Activated CD8-positive, alpha-beta memory T cell treated with anti-CD3 and anti-CD28 coated beads for 1 hour (primary cell): Measurements from ENCODE around the gene TRIM29.

ENCODE experiments used
- DNase-seq, 2 donors: peaks; one replicate each; pipeline ENCODE4 v3.0.0-alpha.2; 2020; ENCODE audit warnings: low read depth in 1 of 2; ENCODE audit errors: extremely low read depth in 1 of 2

Gene TRIM29

DNA sequence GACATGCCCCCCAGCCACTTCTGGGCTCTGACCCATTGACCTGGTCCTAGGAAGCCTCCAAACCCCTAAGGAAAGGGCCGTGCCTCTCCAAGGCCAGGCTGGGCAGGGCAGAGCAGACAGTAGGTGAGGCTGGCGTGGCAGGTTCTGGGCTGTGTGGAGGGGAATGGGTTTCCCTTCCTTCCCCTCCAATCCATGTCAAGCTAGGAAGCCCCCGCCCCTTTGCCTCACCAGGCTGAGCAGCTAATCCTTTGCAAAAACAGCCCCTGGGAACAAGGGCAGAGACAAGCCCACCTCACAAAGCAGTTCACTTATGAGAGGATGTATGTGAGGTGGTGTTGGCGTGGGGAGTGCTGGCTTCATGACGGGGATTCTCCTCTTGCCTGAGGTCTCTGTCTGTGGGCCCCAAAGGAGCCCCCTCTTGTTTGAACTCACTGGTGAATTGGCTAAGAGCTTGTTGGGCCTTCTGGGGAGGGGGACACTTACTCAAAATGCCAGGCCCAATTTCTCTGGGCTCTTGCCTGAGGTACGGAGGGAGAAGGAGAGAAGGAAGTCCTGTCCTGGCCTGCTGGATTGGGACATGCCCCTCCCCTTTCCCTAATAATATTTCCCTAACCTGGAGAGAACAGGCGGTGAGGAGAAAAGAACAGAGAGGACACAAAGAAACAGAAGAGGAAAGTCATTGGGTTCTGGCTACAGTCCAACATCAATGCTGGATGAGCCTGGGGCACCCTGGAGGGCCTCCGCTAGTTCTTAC is 1.6 kb upstream of the TRIM29 start:
- DNase-seq, result no peak

DNA sequence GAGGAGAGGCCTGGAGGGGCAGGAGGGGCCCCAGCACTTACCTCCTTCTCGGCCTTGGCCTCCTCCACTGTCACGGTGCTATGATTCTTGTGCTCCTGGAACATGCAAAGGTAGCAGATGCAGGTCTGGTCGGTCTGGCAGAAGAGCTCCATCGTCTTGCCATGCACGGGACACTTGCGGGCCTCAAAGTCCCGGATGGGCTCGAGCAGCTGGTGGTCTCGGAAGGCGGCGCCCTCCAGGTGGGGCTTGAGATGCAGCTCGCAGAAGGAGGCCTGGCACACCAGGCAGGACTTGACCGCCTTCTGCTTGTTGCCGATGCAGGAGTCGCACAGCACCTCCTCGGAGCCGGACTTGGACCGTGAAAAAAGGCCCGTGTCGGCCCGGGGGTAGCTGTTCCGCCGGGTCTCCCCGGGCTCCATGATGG is 714 bp downstream of the TRIM29 start:
- DNase-seq, result no peak

DNA sequence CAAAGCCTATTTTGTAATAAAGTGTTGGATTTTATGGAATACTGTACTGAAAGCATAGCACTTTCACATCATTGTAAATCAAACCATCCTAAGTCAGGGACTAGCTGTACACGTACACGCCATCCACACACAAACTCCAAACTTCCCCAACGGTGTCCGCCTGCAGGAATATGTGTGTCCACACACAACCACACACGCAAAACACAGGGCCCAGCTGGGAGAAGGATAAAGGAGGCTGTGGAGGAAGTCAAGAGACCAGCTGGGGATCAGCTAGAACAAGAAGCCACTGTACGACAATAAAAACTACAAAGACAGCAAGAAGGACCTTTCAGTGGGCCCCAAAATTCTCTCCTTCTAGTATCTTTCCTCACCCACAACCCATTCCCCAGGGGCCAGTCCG is 1.6 kb downstream of the TRIM29 start:
- no peak for DNase-seq

DNA sequence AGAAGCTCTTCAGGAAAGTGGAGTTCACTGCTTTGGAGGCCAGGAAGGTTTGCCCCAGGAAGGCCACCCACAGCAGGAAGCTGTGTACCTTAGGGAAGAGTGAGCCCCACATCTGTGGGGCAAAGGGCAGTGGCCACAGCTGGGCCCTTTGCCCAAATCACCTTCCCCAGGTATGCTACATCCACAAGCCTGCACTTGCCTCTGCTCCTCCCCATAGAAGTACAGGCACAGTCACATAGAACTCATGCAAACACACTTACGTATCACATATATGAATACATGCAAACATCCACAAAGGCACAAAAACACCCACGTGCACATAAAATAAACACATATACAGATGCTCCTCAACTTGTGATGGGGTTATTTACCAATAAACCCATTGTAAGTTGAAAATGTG is 2.1 kb downstream of the TRIM29 start:
- no peak for DNase-seq

GRCh38 chr11:120134931-120135228 is 3.0 kb downstream of the TRIM29 start:
- no peak for DNase-seq

- no peak for DNase-seq
These were observed 3.6 kb downstream of the TRIM29 start for GRCh38 chr11:120134106-120134930.

DNA sequence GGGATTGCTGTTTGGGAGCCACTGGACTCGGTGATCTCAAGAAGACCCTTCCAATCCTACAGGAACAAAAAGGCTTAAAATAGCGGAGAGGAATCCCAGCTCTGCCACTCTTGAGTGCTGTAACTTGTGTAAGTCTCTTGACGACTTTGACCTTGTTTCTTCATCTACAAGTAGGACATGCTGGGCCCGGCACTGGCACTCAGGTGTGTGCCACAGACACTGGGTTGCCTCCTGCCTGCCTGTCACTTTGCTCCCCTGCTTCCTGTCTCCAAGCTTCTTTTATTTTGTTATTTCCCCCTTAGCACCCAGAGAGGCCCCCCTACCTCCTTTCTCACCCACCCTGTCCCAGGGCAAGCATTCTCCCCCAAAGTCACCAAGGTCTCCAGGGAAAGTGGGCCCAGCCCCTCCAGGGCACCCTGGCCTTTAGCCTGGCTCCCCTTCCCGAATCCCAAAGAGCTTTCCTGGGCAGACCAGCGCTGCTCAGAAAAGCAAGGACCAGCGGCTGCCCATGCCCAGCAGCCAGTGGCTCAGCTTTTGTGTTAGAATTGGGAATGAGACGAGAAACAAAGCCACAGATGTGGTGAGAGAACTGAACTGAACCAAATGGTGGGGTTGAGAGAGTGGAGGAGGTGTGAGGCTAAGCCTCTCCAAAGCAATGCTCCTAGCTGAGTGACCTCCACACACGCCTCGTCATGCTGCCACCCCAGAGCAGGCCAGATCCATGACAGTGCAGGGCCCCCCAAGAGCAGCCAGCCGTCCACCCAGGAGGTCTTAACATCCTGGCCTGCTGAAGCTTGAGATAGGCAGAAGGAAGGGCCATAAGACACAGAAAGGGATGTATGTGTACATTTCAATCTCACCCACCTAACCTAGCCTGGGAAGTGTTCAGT is 4.5 kb downstream of the TRIM29 start:
- DNase-seq, result no peak

GRCh38 chr11:120132645-120133185 is 5.2 kb downstream of the TRIM29 start:
- no peak for DNase-seq

DNA sequence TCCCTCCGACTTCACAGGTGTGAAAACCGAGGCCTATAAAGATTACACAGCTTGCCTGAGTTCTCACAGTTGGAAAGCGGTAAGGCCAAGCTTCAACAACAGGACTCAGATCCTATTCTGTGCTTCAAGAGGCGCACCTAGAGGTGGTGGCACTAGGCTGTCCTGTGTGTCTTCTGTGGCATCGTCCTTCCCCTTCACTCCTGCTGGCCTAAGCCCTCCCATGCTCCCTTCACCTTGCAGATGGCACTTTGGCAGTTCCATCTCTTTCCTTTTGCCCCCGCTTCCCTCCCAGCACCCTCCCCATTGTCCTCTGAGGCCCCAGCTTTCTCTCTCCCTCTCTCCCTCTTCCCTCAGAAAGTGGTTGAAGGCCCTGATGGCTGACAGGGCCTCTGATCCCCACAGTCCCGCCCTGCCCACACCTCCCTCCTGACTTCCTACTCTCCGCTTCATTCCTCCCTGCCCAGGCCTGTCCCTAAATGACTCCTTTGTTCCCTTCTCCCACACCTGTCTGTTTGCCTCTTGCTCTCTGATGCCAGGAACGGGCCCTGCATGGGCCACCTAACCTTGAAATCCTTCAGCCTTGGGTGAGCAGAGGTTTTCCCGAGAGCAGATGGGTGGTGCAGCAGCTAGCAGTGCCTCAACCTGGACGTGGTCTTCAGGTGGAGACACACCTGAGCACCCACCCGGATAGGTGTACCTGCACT is 5.8 kb downstream of the TRIM29 start:
- no peak for DNase-seq

DNA sequence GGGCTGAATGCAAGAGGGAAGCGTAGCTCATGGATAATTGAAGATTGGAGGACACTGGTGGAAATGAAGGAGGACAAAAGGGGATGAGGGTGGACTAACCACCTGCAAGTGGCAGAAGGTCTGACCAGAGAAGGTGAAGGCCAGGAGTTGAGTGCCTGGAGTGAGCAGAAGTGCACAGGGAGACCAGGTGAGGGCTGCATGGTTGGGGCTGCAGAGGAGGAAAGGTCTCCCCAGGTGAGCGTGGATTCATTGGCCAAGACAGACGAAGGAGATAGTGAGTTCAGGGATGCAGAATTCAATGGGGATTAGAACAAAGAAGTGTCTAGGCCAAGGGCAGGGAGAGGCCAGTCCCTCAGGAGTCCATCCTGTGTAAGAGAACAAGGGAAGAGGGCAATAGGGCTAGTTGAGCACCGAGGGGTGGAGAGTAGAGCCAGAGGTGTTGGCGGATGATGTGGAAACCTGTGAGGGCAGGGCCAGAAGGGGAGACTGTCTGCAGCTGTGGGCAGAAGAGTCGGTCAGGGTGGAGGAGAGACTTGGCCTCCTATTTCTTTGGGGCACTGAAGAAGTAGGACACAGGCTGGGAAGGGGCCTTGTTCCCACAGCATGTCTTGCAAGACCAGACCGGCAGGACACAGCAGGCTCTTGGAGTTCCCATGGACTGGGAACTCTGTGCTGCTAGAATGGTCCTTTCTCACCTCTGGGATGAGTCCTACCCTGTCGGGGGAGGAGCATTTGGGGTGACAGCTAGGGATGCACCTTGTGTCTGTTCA is 6.7 kb downstream of the TRIM29 start:
- no peak for DNase-seq

GRCh38 chr11:120130176-120130980 is 7.5 kb downstream of the TRIM29 start:
- DNase-seq, result no peak

GRCh38 chr11:120129570-120129969 is 8.3 kb downstream of the TRIM29 start:
- no peak for DNase-seq

GRCh38 chr11:120128392-120129119 is 9.4 kb downstream of the TRIM29 start:
- no peak for DNase-seq

- no peak for DNase-seq
These were observed 10.7 kb downstream of the TRIM29 start for GRCh38 chr11:120127236-120127635.

GRCh38 chr11:120126620-120127019 is 11.3 kb downstream of the TRIM29 start:
- no peak for DNase-seq

GRCh38 chr11:120125509-120125908 is 12.4 kb downstream of the TRIM29 start:
- no peak for DNase-seq

- DNase-seq, result no peak
These were observed 12.9 kb downstream of the TRIM29 start for GRCh38 chr11:120125024-120125423.

DNA sequence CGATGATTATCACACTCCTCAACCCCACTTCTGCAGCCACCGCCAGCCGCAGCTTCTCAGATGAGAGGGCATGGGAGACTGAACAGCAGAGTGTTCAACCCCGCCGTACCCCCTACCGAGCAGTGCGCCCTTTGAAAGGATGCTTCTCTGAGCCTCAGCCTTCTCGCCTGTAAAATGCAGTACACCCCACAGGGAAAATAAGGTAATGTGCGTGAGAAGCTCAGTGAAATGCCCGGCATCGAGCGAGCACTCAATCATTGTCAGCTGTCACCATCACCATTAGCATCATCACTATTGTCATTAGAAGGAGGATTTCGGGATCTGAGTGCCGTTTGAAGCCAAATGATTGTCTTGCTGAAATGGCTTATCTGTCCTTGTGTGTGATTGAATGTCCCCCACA is 13.6 kb downstream of the TRIM29 start:
- no peak for DNase-seq
